ENCODE results near the gene ALX3.
A peak's percentile ranks its signal among the peaks of the same experiment; 100 is the strongest.

Gene ALX3

DNA sequence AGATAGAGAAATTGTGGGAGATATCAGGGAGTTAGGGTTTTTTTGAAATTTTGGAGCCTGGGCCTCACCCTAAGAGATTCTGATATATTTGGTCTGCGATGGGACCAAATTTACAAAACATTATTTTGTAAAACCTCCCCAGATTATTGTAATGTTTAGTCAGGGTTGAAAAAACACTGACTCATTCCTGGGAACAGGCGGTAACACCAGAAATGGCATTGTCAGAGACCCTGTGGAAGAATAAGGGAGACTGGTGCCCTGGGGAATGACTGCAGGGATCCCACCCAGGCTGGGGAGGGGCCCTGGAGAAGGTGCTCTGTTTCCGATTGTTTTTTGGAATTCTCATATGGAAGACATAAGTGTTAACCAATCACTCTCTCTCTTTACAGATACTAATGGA is 49.2 kb downstream of the ALX3 start:
- no peak overlapping the region for H3K4me3 ChIP-seq (ENCODE audit: low read depth, low read length)
- no peaks in the 10 kb centered on the region for H3K9me3 ChIP-seq (ENCODE audit: severe bottlenecking)
- H3K27ac ChIP-seq: no peak overlapping the region
- TF ChIP-seq, protein P1, sequence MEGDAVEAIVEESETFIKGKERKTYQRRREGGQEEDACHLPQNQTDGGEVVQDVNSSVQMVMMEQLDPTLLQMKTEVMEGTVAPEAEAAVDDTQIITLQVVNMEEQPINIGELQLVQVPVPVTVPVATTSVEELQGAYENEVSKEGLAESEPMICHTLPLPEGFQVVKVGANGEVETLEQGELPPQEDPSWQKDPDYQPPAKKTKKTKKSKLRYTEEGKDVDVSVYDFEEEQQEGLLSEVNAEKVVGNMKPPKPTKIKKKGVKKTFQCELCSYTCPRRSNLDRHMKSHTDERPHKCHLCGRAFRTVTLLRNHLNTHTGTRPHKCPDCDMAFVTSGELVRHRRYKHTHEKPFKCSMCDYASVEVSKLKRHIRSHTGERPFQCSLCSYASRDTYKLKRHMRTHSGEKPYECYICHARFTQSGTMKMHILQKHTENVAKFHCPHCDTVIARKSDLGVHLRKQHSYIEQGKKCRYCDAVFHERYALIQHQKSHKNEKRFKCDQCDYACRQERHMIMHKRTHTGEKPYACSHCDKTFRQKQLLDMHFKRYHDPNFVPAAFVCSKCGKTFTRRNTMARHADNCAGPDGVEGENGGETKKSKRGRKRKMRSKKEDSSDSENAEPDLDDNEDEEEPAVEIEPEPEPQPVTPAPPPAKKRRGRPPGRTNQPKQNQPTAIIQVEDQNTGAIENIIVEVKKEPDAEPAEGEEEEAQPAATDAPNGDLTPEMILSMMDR (IDR thresholded peaks at IDR 0.05; ENCODE audit: low read depth, low read length): no peak
- DNase-seq: no peak
- H3K27me3 ChIP-seq (ENCODE audit: insufficient read depth, low read depth, severe bottlenecking): no peaks in the 10 kb centered on the region
- H3K36me3 ChIP-seq: peaks cover 81% of the 10 kb centered on the region

DNA sequence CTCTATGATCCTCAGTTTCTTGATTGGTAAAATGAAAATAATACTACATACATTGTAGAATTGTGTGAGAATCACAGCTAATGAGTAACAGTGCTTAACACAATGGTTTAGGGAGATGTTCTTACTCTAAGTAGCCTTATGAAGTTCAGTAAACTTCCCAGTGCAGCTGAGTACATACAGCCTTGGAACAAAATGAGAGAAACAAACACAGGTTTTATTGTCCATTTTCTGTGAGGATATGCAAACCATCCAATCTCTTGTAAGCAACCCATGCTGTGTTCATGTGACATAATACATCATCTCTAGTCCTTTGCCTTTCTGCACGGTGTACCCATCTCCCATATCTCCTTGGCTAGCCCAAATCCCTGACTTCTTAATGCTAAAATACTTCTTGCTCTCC is 50.7 kb downstream of the ALX3 start:
- Histone ChIP-seq H3K27me3 (ENCODE audit: insufficient read depth, low read depth, severe bottlenecking) (no peaks in the 10 kb centered on the region), H3K27ac (no peak overlapping the region), H3K36me3 (peaks cover 96% of the 10 kb centered on the region), H3K4me3 (ENCODE audit: low read depth, low read length) (no peak overlapping the region), H3K9me3 (ENCODE audit: severe bottlenecking) (no peaks in the 10 kb centered on the region)
- TF ChIP-seq, protein P1 (IDR thresholded peaks at IDR 0.05; ENCODE audit: low read depth, low read length): no peak
- DNase-seq: no peak

DNA sequence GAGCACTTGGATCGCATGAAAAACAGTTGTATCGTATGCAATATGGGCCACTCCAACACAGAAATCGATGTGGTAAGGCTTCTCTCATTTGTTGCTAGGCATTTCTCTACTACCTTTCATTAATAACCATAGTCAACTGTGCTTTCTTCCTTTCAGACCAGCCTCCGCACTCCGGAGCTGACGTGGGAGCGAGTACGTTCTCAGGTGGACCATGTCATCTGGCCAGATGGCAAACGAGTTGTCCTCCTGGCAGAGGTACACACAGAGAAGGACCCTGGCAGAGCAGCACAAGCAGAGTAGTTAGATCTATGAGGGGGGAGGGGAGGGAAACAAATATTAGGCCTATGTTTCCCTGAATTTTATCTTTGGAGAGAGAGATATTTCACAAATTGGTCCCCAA is 52.1 kb downstream of the ALX3 start:
- Histone ChIP-seq H3K36me3 (peaks cover 95% of the 10 kb centered on the region), H3K9me3 (ENCODE audit: severe bottlenecking) (no peaks in the 10 kb centered on the region), H3K4me3 (ENCODE audit: low read depth, low read length) (no peak overlapping the region), H3K27ac (no peak overlapping the region), H3K27me3 (ENCODE audit: insufficient read depth, low read depth, severe bottlenecking) (no peaks in the 10 kb centered on the region)
- DNase-seq: no peak
- TF ChIP-seq, protein P1 (IDR thresholded peaks at IDR 0.05; ENCODE audit: low read depth, low read length): no peak

DNA sequence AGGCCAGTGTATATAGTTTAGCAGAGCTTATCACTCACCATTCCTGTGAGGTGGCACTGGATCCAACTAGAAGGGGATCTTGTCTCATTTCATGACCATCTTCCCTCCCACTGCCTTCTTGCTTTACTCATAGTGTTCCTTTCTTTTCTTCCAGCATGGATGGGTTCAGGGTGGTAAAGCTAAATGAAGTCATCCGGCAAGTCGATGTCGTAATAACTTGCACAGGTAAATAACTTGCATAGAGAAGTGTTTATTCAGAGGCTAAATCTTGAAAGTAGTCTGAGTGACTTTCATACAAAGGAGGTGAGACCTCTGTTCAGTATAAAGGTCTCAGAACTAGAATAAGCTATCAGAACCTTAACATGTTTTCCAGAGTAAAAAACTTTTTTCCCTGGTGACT is 52.7 kb downstream of the ALX3 start:
- TF ChIP-seq, protein P1 (IDR thresholded peaks at IDR 0.05; ENCODE audit: low read depth, low read length): no peak
- Histone ChIP-seq H3K27me3 (ENCODE audit: insufficient read depth, low read depth, severe bottlenecking) (no peaks in the 10 kb centered on the region), H3K4me3 (ENCODE audit: low read depth, low read length) (no peak overlapping the region), H3K27ac (no peak overlapping the region), H3K36me3 (peaks cover 95% of the 10 kb centered on the region), H3K9me3 (ENCODE audit: severe bottlenecking) (no peaks in the 10 kb centered on the region)
- no peak for DNase-seq

DNA sequence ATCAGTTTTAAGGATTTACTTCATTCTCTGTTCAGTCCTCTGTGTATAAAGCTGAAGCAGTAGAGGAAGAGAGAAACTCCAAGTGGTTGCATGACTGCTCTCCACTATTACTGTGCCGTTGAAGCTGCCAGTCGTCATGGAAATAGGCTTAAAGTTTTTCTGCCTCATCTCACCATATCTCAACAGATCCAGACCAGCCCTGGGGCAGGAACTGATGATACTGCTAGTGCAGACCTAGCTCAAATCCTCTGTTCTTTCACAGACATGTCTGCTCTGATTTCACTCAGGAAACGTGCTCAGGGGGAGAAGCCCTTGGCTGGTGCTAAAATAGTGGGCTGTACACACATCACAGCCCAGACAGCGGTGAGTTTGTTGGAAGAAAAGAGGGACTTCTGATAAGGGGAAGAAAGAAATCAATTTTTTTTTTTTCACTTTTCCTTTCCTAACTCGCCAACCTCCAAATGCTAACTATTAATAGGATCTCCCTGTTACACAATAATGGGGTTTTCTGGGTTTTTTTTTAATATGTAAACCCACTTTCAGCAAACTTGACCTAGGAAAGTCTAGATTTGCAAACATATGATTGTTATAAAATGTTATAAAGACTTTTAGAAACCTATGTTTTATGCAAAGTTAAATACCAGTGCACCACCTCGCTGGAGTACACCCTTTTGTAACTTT is 58.2 kb downstream of the ALX3 start:
- TF ChIP-seq, protein P1 (IDR thresholded peaks at IDR 0.05; ENCODE audit: low read depth, low read length): no peak
- no peak for DNase-seq
- H3K27me3 ChIP-seq (ENCODE audit: insufficient read depth, low read depth, severe bottlenecking): no peaks in the 10 kb centered on the region
- H3K36me3 ChIP-seq: peaks cover 82% of the 10 kb centered on the region
- no peak overlapping the region for H3K27ac ChIP-seq
- no peak overlapping the region for H3K4me3 ChIP-seq (ENCODE audit: low read depth, low read length)
- no peaks in the 10 kb centered on the region for H3K9me3 ChIP-seq (ENCODE audit: severe bottlenecking)

DNA sequence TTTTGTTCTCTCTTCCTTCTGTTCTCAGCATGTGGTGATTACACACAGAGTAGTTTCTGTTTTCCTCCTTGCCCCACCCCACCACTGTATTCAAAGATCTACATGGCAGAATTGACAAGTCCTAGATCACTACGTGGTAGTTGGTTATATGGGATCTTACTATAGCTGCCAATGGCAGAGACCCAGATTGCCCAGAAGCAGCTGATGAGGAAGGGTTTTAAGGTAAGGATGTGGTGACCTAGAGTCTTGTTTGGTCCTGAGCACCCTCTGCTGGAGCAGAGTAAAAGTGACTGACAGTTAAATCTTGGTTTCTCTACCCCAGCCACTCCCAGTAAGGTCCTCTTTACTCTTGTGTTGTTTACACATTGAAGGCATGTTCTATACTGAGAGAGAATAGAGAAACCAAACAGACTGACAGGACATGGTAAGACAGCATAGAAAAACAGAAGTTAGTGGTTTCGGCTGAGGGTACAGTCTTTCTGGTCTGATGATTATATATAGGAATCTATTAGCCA is 58.9 kb downstream of the ALX3 start:
- peak; percentile 45 for DNase-seq
- TF ChIP-seq, protein P1 (IDR thresholded peaks at IDR 0.05; ENCODE audit: low read depth, low read length): peak; percentile 69
- Histone ChIP-seq H3K9me3 (ENCODE audit: severe bottlenecking) (no peaks in the 10 kb centered on the region), H3K27ac (no peak overlapping the region), H3K4me3 (ENCODE audit: low read depth, low read length) (no peak overlapping the region), H3K36me3 (peaks cover 75% of the 10 kb centered on the region), H3K27me3 (ENCODE audit: insufficient read depth, low read depth, severe bottlenecking) (no peaks in the 10 kb centered on the region)

Data from WERI-Rb-1 (cell line).